ENCODE data around the gene ITPK1.

ITPK1 gene

DNA sequence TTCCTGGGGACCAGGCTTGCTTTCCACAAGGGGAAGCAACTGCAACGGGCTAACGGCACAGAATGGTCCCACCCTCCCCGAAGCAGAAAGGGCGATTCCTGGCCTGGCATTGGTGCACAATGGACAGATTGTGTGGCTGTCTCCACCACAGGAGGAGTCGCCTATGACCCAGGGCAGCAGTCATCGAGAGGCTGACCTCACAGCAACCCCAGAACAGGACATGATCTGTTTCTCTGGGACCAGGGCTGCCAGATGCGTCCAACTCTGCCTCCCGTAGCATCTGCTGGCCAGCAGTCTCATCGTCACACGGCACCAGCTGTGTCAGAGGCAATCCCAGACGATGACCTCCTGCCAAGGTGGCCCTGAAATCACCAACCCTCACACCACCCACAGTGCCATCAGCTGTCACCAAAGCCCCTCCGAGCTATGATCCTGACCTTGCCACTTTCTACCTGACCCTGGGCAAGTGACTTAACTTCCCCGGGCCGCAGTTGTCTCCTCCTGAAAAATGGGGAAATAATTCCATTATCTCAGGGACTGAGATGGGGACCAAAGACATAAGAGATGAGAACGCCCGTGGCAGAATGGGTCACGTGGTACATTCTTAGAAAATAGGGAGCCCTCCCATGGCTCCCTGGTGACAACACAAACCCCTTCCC, 106.1 kb downstream of the ITPK1 start:
- Histone ChIP-seq H3K56ac (ENCODE audit: low read length) (no peak overlapping the region), H4K8ac (ENCODE audit: low read depth, low read length) (no peak overlapping the region), H3K4me3 (ENCODE audit: low read length) (no peak overlapping the region), H3K18ac (ENCODE audit: low read length) (no peak overlapping the region), H3K9ac (ENCODE audit: low read length) (no peak overlapping the region), H2BK15ac (replicated peaks; ENCODE audit: low read depth) (no peak overlapping the region), H3K27ac (ENCODE audit: low read depth, low read length) (no peak overlapping the region), H3K4me1 (ENCODE audit: control insufficient read depth, low read depth, low read length) (no peaks in the 10 kb centered on the region), H3K4ac (ENCODE audit: low read depth, low read length) (no peak overlapping the region), H3K27me3 (ENCODE audit: insufficient read depth, low read length, poor library complexity) (no peaks in the 10 kb centered on the region), H2AK5ac (ENCODE audit: low read length) (no peak overlapping the region), H2BK120ac (ENCODE audit: low read depth, low read length) (no peak overlapping the region), H3K79me2 (ENCODE audit: control insufficient read depth, insufficient read depth, low read length) (no peaks in the 10 kb centered on the region), H3K36me3 (ENCODE audit: control insufficient read depth, insufficient read depth, low read length) (no peaks in the 10 kb centered on the region), H3K23ac (ENCODE audit: low read length) (no peak overlapping the region), H3K79me1 (ENCODE audit: low read length) (no peaks in the 10 kb centered on the region), H2BK5ac (ENCODE audit: low read length) (no peak overlapping the region), H3K4me2 (ENCODE audit: low read length) (no peak overlapping the region), H4K5ac (ENCODE audit: low read length) (no peak overlapping the region)
- no peak for DNase-seq
- WGBS (ENCODE audit: extremely low coverage, insufficient coverage, low lambda C conversion rate), result no CpG with 5 or more reads among the region's 17 CpGs

- Histone ChIP-seq H3K27me3 (ENCODE audit: insufficient read depth, low read length, poor library complexity) (no peaks in the 10 kb centered on the region), H3K79me2 (ENCODE audit: control insufficient read depth, insufficient read depth, low read length) (no peaks in the 10 kb centered on the region), H3K56ac (ENCODE audit: low read length) (no peak overlapping the region), H3K4me1 (ENCODE audit: control insufficient read depth, low read depth, low read length) (no peaks in the 10 kb centered on the region), H3K18ac (ENCODE audit: low read length) (no peak overlapping the region), H3K4me2 (ENCODE audit: low read length) (no peak overlapping the region), H2BK120ac (ENCODE audit: low read depth, low read length) (no peak overlapping the region), H3K9ac (ENCODE audit: low read length) (no peak overlapping the region), H3K27ac (ENCODE audit: low read depth, low read length) (no peak overlapping the region), H4K8ac (ENCODE audit: low read depth, low read length) (no peak overlapping the region), H3K79me1 (ENCODE audit: low read length) (no peaks in the 10 kb centered on the region), H3K23ac (ENCODE audit: low read length) (no peak overlapping the region), H2BK5ac (ENCODE audit: low read length) (no peak overlapping the region), H4K5ac (ENCODE audit: low read length) (no peak overlapping the region), H3K36me3 (ENCODE audit: control insufficient read depth, insufficient read depth, low read length) (no peaks in the 10 kb centered on the region), H3K4me3 (ENCODE audit: low read length) (no peak overlapping the region), H2AK5ac (ENCODE audit: low read length) (no peak overlapping the region), H3K4ac (ENCODE audit: low read depth, low read length) (no peak overlapping the region), H2BK15ac (replicated peaks; ENCODE audit: low read depth) (no peak overlapping the region)
- WGBS (ENCODE audit: extremely low coverage, insufficient coverage, low lambda C conversion rate), result no CpG with 5 or more reads among the region's 9 CpGs
- DNase-seq, result no peak
Observed at GRCh38 chr14:93008381-93008780, 107.3 kb downstream of the ITPK1 start.

GRCh38 chr14:93007225-93007997, 108.3 kb downstream of the ITPK1 start:
- no peak overlapping the region for H4K5ac ChIP-seq (ENCODE audit: low read length)
- H3K4ac ChIP-seq (ENCODE audit: low read depth, low read length), result no peak overlapping the region
- H4K8ac ChIP-seq (ENCODE audit: low read depth, low read length), result no peak overlapping the region
- H2BK5ac ChIP-seq (ENCODE audit: low read length), result no peak overlapping the region
- no peak overlapping the region for H3K9ac ChIP-seq (ENCODE audit: low read length)
- no peak overlapping the region for H3K27ac ChIP-seq (ENCODE audit: low read depth, low read length)
- H3K18ac ChIP-seq (ENCODE audit: low read length), result no peak overlapping the region
- H3K56ac ChIP-seq (ENCODE audit: low read length), result no peak overlapping the region
- no peak overlapping the region for H2BK15ac ChIP-seq (replicated peaks; ENCODE audit: low read depth)
- H3K79me2 ChIP-seq (ENCODE audit: control insufficient read depth, insufficient read depth, low read length), result no peaks in the 10 kb centered on the region
- H3K4me3 ChIP-seq (ENCODE audit: low read length), result no peak overlapping the region
- H2BK120ac ChIP-seq (ENCODE audit: low read depth, low read length), result no peak overlapping the region
- no peaks in the 10 kb centered on the region for H3K27me3 ChIP-seq (ENCODE audit: insufficient read depth, low read length, poor library complexity)
- H3K79me1 ChIP-seq (ENCODE audit: low read length), result no peaks in the 10 kb centered on the region
- no peaks in the 10 kb centered on the region for H3K36me3 ChIP-seq (ENCODE audit: control insufficient read depth, insufficient read depth, low read length)
- WGBS (ENCODE audit: extremely low coverage, insufficient coverage, low lambda C conversion rate), result no CpG with 5 or more reads among the region's 15 CpGs
- no peak overlapping the region for H3K23ac ChIP-seq (ENCODE audit: low read length)
- DNase-seq, result no peak
- H2AK5ac ChIP-seq (ENCODE audit: low read length), result no peak overlapping the region
- H3K4me1 ChIP-seq (ENCODE audit: control insufficient read depth, low read depth, low read length), result no peaks in the 10 kb centered on the region
- no peak overlapping the region for H3K4me2 ChIP-seq (ENCODE audit: low read length)

DNA sequence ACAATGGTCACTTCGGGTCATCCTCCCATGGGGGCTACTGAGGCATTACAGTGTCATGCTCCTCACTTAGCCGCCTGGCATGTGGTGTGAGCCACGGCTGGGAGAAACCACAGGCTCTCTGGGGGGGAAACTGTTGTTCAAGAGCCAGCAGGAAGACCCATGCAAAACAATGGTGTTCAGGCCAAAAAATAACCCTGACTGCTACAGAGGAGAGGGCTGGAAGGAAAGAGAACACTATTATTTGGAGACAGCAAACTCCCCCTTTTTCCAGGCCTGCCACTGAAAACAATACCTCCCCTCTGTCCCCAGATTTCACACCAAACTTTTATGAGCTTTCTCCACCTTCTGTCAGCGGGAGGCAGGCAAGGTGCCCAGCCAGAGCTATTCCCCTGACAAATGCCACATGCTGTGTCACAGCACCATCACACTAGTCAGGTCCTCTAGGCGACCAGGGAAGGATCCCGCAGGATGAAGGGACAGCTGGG, 109.1 kb downstream of the ITPK1 start:
- WGBS (ENCODE audit: extremely low coverage, insufficient coverage, low lambda C conversion rate), result no CpG with 5 or more reads among the region's 6 CpGs
- no peak overlapping the region for H3K4me3 ChIP-seq (ENCODE audit: low read length)
- no peak overlapping the region for H2BK120ac ChIP-seq (ENCODE audit: low read depth, low read length)
- no peak overlapping the region for H4K8ac ChIP-seq (ENCODE audit: low read depth, low read length)
- H3K79me2 ChIP-seq (ENCODE audit: control insufficient read depth, insufficient read depth, low read length), result no peaks in the 10 kb centered on the region
- no peak for DNase-seq
- H3K23ac ChIP-seq (ENCODE audit: low read length), result no peak overlapping the region
- no peaks in the 10 kb centered on the region for H3K79me1 ChIP-seq (ENCODE audit: low read length)
- H3K27me3 ChIP-seq (ENCODE audit: insufficient read depth, low read length, poor library complexity), result no peaks in the 10 kb centered on the region
- no peak overlapping the region for H3K9ac ChIP-seq (ENCODE audit: low read length)
- no peak overlapping the region for H3K4ac ChIP-seq (ENCODE audit: low read depth, low read length)
- no peak overlapping the region for H2BK15ac ChIP-seq (replicated peaks; ENCODE audit: low read depth)
- H3K56ac ChIP-seq (ENCODE audit: low read length), result no peak overlapping the region
- H3K27ac ChIP-seq (ENCODE audit: low read depth, low read length), result no peak overlapping the region
- H3K4me2 ChIP-seq (ENCODE audit: low read length), result no peak overlapping the region
- H3K4me1 ChIP-seq (ENCODE audit: control insufficient read depth, low read depth, low read length), result no peaks in the 10 kb centered on the region
- H2AK5ac ChIP-seq (ENCODE audit: low read length), result no peak overlapping the region
- no peak overlapping the region for H3K18ac ChIP-seq (ENCODE audit: low read length)
- H4K5ac ChIP-seq (ENCODE audit: low read length), result no peak overlapping the region
- no peaks in the 10 kb centered on the region for H3K36me3 ChIP-seq (ENCODE audit: control insufficient read depth, insufficient read depth, low read length)
- H2BK5ac ChIP-seq (ENCODE audit: low read length), result no peak overlapping the region

DNA sequence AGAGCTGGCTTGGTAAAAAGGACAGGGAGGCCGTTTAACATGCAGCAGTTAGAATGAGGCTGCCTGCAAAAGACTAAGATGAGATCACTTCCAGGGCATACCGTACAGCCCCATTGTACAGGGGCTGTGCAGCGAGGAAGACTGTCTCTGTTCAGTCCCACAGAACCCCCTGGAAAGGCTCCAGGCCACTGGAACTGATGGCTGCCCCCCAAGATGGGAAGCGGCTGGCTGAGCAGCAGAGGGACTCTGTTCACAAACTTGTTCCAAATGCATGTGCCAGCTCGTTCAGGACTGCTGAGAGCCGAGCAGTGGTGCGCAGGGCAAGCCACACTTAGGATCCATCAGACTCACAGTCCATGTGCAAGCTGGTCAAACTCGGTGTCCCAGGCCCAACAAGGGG, 109.9 kb downstream of the ITPK1 start:
- no peaks in the 10 kb centered on the region for H3K79me1 ChIP-seq (ENCODE audit: low read length)
- no peaks in the 10 kb centered on the region for H3K4me1 ChIP-seq (ENCODE audit: control insufficient read depth, low read depth, low read length)
- H2AK5ac ChIP-seq (ENCODE audit: low read length), result no peak overlapping the region
- H3K27ac ChIP-seq (ENCODE audit: low read depth, low read length), result no peak overlapping the region
- no peaks in the 10 kb centered on the region for H3K36me3 ChIP-seq (ENCODE audit: control insufficient read depth, insufficient read depth, low read length)
- no peak overlapping the region for H4K5ac ChIP-seq (ENCODE audit: low read length)
- H3K9ac ChIP-seq (ENCODE audit: low read length), result no peak overlapping the region
- H2BK15ac ChIP-seq (replicated peaks; ENCODE audit: low read depth), result no peak overlapping the region
- no peak overlapping the region for H3K4me2 ChIP-seq (ENCODE audit: low read length)
- no peak overlapping the region for H2BK120ac ChIP-seq (ENCODE audit: low read depth, low read length)
- no peak overlapping the region for H3K4ac ChIP-seq (ENCODE audit: low read depth, low read length)
- no CpG with 5 or more reads among the region's 8 CpGs for WGBS (ENCODE audit: extremely low coverage, insufficient coverage, low lambda C conversion rate)
- no peak for DNase-seq
- H3K4me3 ChIP-seq (ENCODE audit: low read length), result no peak overlapping the region
- H3K18ac ChIP-seq (ENCODE audit: low read length), result no peak overlapping the region
- no peaks in the 10 kb centered on the region for H3K79me2 ChIP-seq (ENCODE audit: control insufficient read depth, insufficient read depth, low read length)
- no peak overlapping the region for H3K23ac ChIP-seq (ENCODE audit: low read length)
- no peak overlapping the region for H2BK5ac ChIP-seq (ENCODE audit: low read length)
- no peak overlapping the region for H4K8ac ChIP-seq (ENCODE audit: low read depth, low read length)
- no peaks in the 10 kb centered on the region for H3K27me3 ChIP-seq (ENCODE audit: insufficient read depth, low read length, poor library complexity)
- no peak overlapping the region for H3K56ac ChIP-seq (ENCODE audit: low read length)
